Rectal smooth muscle tissue (tissue), 1 donor: Measurements from ENCODE around the gene PAX9.

Source experiments
- H3K27ac ChIP-seq: one replicate; pipeline ENCODE4 v1.7.0; 2013; ENCODE audit warnings: low read depth, low read length, inconsistent platforms
- H3K27me3 ChIP-seq: one replicate; pipeline ENCODE4 v1.7.0; 2013; ENCODE audit warnings: low read length; ENCODE audit not compliant: control insufficient read depth, insufficient read depth
- H3K36me3 ChIP-seq: one replicate; pipeline ENCODE4 v1.7.0; 2013; ENCODE audit warnings: low read length; ENCODE audit not compliant: control insufficient read depth, insufficient read depth
- H3K4me1 ChIP-seq: one replicate; pipeline ENCODE4 v1.7.0; 2013; ENCODE audit warnings: low read length; ENCODE audit not compliant: control insufficient read depth, insufficient read depth
- H3K4me3 ChIP-seq: one replicate; pipeline ENCODE4 v1.7.0; 2013; ENCODE audit warnings: low read length
- H3K9ac ChIP-seq: one replicate; pipeline ENCODE4 v1.7.0; 2013; ENCODE audit warnings: low read length

PAX9 gene

DNA sequence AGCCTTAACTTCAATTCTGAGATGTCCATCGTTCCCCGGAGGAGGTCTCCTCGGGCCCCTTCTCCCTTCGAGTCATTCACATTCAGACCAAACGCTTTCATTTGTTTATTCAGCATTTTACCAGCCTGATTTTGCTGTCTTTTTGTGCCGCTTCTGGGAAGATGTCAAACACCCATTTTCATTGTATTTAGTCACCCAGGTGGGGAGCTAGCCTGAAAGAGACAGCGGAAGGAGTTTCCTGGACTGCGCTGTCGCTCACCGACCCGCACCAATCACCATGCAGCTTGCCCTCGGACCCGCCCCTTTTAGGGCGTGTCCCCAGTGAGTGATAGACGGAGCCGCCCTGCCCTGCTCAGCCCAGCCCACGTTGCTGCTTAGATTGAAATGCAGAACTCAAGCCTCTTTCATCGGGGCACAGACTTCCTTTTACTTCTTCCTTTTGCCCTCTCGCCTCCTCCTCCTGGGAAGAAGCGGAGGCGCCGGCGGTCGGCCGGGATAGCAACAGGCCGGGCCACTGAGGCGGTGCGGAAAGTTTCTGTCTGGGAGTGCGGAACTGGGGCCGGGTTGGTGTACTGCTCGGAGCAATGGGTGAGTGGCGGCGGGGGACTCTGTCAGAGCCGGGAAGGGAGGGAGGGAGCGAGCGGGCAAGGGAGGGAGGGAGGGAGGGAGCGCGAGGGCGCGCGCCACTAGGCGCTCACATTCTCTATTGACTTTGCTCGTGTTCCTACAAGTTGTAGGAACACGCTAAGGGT is at the start of gene PAX9:
TSS of gene PAX9 (plus strand) at position 355 of the 752 bp plus-strand sequence. CDS start at position 585, 230 bp downstream.
- peaks cover 10% of the 10 kb centered on the region for H3K4me1 ChIP-seq
- no peak within 1 kb of the TSS for H3K9ac ChIP-seq
- H3K27me3 ChIP-seq = peaks cover 63% of the 10 kb centered on the region
- no peaks in the 10 kb centered on the region for H3K36me3 ChIP-seq
- H3K4me3 ChIP-seq = peak within 1 kb of the TSS; percentile 56
- H3K27ac ChIP-seq = no peak within 1 kb of the TSS

DNA sequence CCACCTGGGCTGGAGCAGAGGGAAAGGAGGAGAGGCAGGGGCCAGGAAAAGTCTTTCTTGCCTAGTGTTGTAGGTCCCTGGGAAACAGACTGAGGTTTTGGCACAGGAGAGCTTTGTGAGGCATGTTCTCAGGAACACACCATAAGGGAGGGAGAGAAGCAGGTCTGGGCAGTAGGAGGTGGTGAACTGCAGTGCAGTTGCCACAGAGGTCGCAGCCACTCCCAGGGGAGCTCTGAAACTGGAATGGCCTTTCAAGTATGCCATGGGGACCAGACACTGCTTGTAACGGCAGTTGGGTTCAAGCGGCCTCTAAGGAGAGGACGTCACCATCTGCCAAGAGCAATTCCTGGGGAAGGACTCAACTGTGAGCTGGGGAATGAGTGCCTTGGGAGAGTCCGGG is 43.8 kb upstream of the PAX9 start:
- no peaks in the 10 kb centered on the region for H3K4me1 ChIP-seq
- H3K4me3 ChIP-seq = no peak overlapping the region
- no peaks in the 10 kb centered on the region for H3K27me3 ChIP-seq
- H3K27ac ChIP-seq = no peak overlapping the region
- H3K36me3 ChIP-seq = no peaks in the 10 kb centered on the region
- H3K9ac ChIP-seq = no peak overlapping the region

DNA sequence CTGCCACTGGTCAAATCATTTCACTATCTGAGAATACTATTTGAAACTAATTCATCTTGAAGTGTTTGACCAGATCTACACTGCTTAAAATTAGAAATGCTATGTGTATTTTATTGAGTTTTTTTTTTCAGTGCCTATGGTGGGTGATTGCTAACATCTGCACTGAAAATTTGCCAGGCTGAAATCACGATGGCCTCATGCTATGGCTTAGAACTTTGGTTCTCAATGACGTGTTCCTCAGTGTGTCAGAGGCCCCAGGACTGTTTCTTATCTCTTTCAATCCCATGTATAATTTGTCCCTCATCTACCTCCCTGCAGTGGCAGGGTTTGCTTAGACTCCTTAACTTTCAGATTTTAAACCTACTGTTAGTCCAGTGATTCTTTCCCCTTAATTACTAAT is 43.0 kb upstream of the PAX9 start:
- no peaks in the 10 kb centered on the region for H3K4me1 ChIP-seq
- no peaks in the 10 kb centered on the region for H3K27me3 ChIP-seq
- H3K9ac ChIP-seq = no peak overlapping the region
- no peak overlapping the region for H3K27ac ChIP-seq
- H3K4me3 ChIP-seq = no peak overlapping the region
- no peaks in the 10 kb centered on the region for H3K36me3 ChIP-seq

DNA sequence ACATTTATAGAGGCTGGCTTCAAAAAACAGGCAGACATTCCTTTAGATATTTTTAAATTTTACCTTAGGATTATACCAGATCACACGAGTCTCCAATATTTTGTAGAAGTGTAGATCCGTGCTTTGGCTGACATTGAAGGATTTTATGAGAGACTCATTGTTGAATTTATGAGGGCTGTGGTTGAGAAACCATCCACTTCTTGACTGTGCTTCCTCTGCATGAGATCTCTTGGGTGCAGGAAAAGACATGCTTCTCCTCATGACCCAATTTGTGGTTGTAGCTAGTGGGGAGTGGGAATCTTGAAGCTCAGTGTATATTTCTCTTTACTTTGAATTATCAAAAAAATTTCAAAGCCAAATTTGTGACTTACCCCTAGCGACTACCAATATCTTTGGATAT is 42.5 kb upstream of the PAX9 start:
- Histone ChIP-seq H3K9ac (no peak overlapping the region), H3K27ac (no peak overlapping the region), H3K4me3 (no peak overlapping the region), H3K27me3 (no peaks in the 10 kb centered on the region), H3K4me1 (no peaks in the 10 kb centered on the region), H3K36me3 (no peaks in the 10 kb centered on the region)

DNA sequence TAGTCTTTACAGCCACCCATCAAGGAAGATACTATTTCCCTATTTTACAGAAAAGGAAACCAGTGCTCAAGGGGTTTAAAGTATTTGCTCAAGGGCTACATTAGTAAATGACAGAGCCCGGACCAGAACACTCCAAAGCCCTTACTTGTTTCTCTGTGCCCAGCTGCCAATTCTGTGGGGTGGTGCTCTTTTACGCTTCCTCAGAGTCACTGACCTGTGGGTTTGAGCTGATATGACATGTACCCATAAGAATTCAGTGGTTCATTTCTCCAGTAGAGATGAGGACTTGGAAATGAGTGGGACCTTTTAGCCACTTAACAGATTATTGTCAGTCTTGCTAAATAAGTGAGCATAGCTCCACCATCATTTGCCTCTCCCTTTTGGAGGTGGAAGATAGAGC is 41.8 kb upstream of the PAX9 start:
- Histone ChIP-seq H3K4me3 (no peak overlapping the region), H3K9ac (no peak overlapping the region), H3K4me1 (no peaks in the 10 kb centered on the region), H3K27ac (no peak overlapping the region), H3K27me3 (no peaks in the 10 kb centered on the region), H3K36me3 (no peaks in the 10 kb centered on the region)

DNA sequence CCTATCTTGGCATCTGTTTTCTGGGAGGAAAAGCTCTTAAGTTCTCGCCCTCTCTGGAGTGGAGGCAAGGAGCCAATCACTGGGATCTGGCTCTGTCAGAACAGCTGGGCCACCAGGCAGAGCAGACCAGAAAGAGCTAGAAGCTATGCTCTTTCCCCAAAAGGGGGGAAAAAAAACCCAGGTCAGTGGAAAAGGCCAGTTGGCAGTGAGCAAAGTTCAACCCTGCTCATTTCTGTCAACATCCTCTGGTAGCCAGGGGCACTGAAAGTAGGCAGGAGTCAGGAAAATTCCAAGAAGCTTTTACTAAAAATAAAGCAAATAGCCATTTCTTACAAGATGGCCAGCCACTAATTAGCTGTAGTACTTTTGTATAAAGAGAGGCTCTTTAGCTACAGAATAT is 36.6 kb upstream of the PAX9 start:
- Histone ChIP-seq H3K9ac (no peak overlapping the region), H3K4me3 (no peak overlapping the region), H3K4me1 (no peaks in the 10 kb centered on the region), H3K36me3 (no peaks in the 10 kb centered on the region), H3K27me3 (no peaks in the 10 kb centered on the region), H3K27ac (no peak overlapping the region)

DNA sequence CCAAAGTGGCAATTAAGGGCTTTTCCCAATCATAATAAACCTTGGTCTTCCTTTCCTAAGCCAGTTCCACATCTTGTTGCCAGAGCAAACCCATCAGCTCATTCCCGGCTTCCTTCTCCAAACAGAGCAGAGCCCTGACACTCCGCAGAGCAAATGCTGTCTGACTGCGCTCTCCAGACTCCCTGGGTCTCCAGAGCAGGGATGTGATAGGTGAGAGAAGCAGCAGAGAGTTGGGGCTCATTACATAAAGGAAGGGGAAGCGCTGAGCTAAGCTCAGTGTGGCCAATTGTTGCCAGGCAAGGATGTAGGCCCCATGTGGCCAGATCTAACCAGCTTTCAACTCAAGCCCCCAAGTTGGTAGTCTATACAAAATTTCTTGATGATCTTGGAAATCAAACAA is 36.2 kb upstream of the PAX9 start:
- Histone ChIP-seq H3K4me3 (no peak overlapping the region), H3K4me1 (no peaks in the 10 kb centered on the region), H3K36me3 (no peaks in the 10 kb centered on the region), H3K27me3 (no peaks in the 10 kb centered on the region), H3K9ac (no peak overlapping the region), H3K27ac (no peak overlapping the region)

DNA sequence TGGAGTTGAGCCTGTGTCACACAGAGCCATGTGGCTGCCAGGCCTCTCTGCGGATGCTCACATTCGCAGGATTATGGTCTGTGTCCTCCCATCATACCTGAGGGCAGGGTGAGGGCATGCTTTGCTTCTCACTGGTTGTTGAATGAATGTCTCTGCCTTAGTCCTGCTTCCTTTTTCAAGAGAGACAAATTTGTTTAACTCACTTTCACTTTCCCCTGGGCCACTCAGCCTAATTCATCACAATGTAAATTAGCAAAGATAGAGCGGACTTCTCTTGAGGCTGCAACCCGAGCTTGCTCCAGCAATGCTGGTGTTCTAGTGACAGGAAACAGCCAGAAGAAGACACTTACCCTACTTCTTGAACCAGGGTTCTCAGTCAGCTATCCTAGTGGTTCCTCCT is 35.5 kb upstream of the PAX9 start:
- H3K27me3 ChIP-seq = no peaks in the 10 kb centered on the region
- H3K27ac ChIP-seq = no peak overlapping the region
- H3K4me3 ChIP-seq = no peak overlapping the region
- no peaks in the 10 kb centered on the region for H3K4me1 ChIP-seq
- H3K9ac ChIP-seq = no peak overlapping the region
- no peaks in the 10 kb centered on the region for H3K36me3 ChIP-seq

DNA sequence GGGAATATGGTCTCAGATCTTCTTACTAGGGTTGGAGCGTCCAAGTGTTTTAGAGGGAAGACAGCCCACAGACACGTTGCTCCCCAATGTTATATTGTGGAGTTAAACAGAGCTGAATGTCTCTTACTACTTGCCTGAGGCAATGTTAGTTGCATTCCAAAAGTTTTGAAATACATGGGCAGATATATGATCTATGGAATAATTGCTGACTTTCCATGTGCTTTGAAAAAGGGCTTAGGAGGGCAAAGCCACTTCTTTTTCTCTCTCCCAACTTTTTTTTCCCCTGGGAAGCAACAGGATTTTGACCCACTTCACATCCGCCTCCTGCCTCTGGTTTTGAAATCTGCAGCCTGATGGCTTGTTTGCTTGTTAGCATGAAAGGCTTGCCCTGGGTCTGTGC is 33.7 kb upstream of the PAX9 start:
- no peak overlapping the region for H3K27ac ChIP-seq

DNA sequence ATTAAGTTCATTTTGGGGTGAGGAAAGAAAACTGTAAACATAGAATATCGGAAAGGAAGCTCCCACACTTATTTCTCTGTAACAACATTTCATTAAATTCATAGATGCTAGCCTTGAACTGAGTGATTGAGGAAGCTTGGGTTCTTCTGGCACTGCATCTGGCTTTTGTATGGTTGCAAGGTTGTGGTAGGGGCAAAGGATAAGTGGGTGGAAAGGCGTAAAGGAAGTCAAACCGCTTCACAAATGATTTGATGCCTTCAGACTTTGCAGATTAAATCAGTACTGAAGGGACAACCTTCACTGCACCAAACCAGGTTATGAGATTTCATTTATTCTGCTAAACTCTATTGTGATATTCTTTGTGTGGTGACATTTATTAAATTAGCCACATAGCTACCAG is 28.1 kb upstream of the PAX9 start:
- no peaks in the 10 kb centered on the region for H3K36me3 ChIP-seq
- H3K27ac ChIP-seq = no peak overlapping the region
- H3K4me1 ChIP-seq = no peaks in the 10 kb centered on the region
- H3K9ac ChIP-seq = no peak overlapping the region
- no peaks in the 10 kb centered on the region for H3K27me3 ChIP-seq
- no peak overlapping the region for H3K4me3 ChIP-seq

More for the DNA sequence above, 33.7 kb upstream of the PAX9 start:
- Histone ChIP-seq H3K4me3 (no peak overlapping the region), H3K36me3 (no peaks in the 10 kb centered on the region), H3K9ac (no peak overlapping the region), H3K27me3 (no peaks in the 10 kb centered on the region), H3K4me1 (no peaks in the 10 kb centered on the region)

DNA sequence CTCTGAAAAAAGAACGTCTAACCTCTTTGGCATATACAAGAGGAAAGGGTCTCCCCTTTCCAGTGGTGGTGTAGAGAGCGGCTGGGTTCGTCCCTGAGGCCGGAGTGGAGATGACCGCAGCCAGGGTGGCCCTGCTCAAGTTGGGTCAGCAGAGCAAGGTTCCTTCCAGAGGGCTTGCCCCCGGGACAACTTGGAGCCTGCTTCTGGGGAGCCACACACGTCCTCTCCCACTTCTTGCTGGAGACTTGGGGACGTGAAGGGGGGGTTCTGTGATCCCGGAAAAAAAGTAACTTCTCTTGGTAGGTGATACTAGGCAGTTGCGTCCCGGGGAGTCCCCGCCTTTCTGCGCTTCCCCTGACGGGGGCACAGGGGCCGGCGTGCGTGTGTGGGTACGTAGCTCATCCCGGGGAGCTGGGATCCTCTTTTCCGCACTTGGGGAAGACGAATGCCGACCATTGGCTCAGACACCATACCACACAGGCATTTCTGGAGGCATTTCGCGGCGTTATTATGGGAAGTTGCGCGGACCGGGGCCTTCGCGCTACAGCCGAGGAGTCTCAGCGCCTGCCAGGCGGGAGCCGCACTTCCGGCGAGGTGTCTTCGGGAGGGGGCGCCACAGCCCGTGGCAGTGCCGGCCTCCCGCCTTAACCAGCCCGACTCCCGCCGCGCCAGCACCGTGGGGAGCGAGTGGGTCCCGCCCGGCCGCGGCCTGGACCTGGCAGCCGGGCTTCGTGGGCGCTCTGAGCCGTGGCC is 14.8 kb upstream of the PAX9 start:
- H3K4me1 ChIP-seq = peaks cover 4% of the 10 kb centered on the region
- no peak overlapping the region for H3K27ac ChIP-seq
- peak overlapping the region; percentile 56 for H3K4me3 ChIP-seq

DNA sequence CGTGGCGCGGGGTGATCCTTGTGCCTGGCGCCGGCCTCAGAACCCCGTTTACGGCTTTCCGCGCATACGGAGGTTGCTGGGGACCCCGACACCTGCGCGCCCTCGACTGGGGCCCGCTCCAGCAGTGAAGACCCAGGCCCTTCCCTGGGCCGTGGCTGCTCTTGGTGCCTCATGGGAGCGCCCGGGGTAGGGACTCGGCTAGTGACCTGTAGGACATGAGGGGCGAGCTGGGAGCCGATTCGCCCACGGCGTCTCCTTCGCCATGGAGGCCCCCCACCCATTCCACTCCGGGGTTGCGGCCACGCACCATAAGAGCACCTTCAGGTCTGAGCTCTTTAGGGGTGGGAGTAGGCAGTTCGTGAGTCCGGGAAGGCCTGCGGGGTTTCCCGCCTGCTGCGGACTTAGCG is 14.2 kb upstream of the PAX9 start:
- peak overlapping the region; percentile 56 for H3K4me3 ChIP-seq
- no peaks in the 10 kb centered on the region for H3K36me3 ChIP-seq
- H3K27ac ChIP-seq = no peak overlapping the region
- H3K27me3 ChIP-seq = peaks cover 21% of the 10 kb centered on the region
- peaks cover 4% of the 10 kb centered on the region for H3K4me1 ChIP-seq
- H3K9ac ChIP-seq = no peak overlapping the region

More for the DNA sequence above, 14.8 kb upstream of the PAX9 start:
- Histone ChIP-seq H3K9ac (no peak overlapping the region), H3K36me3 (no peaks in the 10 kb centered on the region), H3K27me3 (peaks cover 21% of the 10 kb centered on the region)
